Muscle layer of duodenum (tissue), 2 donors: Measurements from ENCODE around the gene SKP2.
A peak's percentile ranks its signal among the peaks of the same experiment; 100 is the strongest.

Experiments used
- H3K27ac ChIP-seq: one replicate; pipeline ENCODE4 v1.7.0; 2013; ENCODE audit warnings: mild to moderate bottlenecking, low read length
- H3K27me3 ChIP-seq: one replicate; pipeline ENCODE4 v1.7.0; 2013; ENCODE audit warnings: low read depth, mild to moderate bottlenecking, control low read depth, low read length
- H3K36me3 ChIP-seq, 2 donors: one replicate each; pipeline ENCODE4 v1.7.0; 2013; ENCODE audit warnings: low read length in 2 of 2, control low read depth in 1 of 2, mild to moderate bottlenecking in 1 of 2; ENCODE audit not compliant: insufficient read depth in 2 of 2, control insufficient read depth in 1 of 2
- H3K4me1 ChIP-seq, 2 donors: one replicate each; pipeline ENCODE4 v1.7.0; 2013; ENCODE audit warnings: low read length in 2 of 2, mild to moderate bottlenecking in 2 of 2, control low read depth in 1 of 2, moderate library complexity in 1 of 2; ENCODE audit not compliant: insufficient read depth in 2 of 2, control insufficient read depth in 1 of 2
- H3K4me3 ChIP-seq, 2 donors: one replicate each; pipeline ENCODE4 v1.7.0; 2013; ENCODE audit warnings: low read length in 2 of 2, low read depth in 1 of 2, mild to moderate bottlenecking in 1 of 2
- H3K9me3 ChIP-seq, 2 donors: one replicate each; pipeline ENCODE4 v1.7.0; 2013; ENCODE audit warnings: low read length in 2 of 2, control low read depth in 1 of 2, mild to moderate bottlenecking in 1 of 2; ENCODE audit not compliant: control insufficient read depth in 1 of 2
- donor health status: healthy.

Gene SKP2

DNA sequence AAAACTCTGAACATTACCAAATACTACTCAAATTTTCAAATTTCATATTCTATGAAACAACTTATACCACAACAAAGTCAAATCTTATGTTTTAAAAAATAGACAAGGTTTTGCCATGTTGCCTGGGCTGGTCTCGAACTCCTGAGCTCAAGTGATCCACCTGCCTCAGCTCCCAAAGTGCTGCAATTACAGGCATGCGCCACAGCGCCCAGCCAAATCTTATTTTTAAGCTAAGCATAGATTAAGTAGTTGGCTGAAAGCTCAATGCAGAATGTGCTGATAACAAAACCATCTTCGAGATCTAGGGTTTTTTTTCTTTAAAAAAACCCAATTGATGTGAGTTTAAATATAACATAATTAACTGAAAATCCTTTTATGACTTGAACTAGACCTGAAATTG lies 6.6 kb upstream of the SKP2 start:
- Histone ChIP-seq H3K27me3 (no peaks in the 10 kb centered on the region), H3K4me3 (no peak overlapping the region)

DNA sequence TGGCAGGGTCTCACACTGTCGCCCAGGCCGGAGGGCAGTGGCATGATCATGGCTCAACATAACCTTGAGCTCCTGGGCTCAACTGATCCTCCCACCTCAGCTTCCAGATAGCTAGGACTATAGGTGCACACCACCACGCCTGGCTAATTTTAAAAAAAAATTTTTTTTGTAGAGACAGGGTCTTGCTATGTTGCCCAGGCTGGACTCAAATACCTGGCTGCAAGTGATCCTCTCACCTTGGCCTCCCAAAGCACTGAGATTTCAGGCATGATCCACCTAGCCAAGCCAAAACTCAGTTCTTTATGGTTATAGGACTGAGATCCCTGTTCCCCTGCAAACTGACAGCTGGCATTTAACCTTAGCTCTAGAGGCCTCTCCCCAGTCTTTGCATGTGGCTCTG lies 5.5 kb upstream of the SKP2 start:
- Histone ChIP-seq H3K27ac (no peak overlapping the region), H3K27me3 (no peaks in the 10 kb centered on the region), H3K9me3 (no peaks in the 10 kb centered on the region), H3K4me1 (peaks cover 3 to 6% of the 10 kb centered on the region in 2 donors), H3K36me3 (no peaks in the 10 kb centered on the region), H3K4me3 (no peak overlapping the region)

More for the DNA sequence above, 6.6 kb upstream of the SKP2 start:
- Histone ChIP-seq H3K9me3 (no peaks in the 10 kb centered on the region), H3K36me3 (peaks cover 6 to 7% of the 10 kb centered on the region in 2 donors), H3K27ac (no peak overlapping the region), H3K4me1 (peaks cover 1 to 3% of the 10 kb centered on the region in 2 donors)

DNA sequence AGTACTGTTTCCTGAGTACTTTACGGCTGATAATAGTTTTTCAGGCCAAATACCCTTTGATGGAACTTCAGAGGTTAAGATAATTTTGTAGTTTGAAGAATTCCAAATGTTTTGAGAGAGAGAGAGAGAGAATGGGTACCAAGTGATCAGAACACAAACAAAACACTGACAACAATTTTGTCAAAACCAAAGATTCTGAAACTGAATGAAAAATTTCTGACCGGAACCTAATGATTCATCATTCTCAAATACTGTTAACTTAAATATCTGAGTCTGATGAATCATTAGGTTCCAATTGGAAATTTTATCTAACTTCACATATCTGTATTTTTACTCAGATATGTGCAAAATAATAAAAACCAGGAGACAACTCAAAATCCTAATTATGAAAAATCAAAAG lies 4.2 kb upstream of the SKP2 start:
- no peaks in the 10 kb centered on the region for H3K9me3 ChIP-seq
- no peak overlapping the region for H3K4me3 ChIP-seq
- no peaks in the 10 kb centered on the region for H3K27me3 ChIP-seq
- peaks cover 6% of the 10 kb centered on the region in 2 donors for H3K4me1 ChIP-seq
- H3K27ac ChIP-seq = no peak overlapping the region
- H3K36me3 ChIP-seq = no peaks in the 10 kb centered on the region

DNA sequence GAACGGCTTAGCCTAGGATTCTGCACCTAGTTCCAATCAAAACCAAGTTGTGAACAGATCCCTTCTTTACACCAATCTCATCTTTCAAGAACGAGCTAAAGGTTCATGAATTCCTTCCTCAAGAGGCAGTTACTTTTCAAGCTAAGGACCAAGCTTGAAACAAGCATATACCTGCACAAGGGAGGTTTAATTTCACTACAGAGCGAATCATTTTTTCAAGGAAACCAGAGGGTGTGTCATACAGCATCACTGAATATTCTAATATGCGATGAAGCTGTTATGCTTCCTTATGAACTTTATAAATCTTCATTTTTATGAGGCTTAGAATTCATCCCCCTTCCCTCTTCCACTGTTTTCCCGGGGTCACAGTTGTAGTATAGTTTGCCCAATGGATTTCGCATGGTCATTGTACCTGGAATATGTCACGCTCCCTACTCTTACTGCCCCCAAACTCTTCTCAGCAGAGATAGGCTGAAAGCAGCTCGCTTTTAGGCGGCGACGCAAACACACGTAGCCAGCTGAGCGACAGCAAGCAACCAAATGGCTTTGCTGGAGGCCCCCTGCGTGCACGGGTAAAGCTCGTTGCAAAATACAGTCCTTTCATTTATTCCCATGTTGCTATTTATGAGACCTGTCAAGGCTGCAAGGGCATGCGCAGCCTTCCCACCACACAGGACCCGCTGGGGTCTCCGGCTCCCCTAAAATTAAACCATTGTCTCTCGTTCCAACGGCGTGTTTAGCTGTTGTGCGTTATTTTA lies 1.1 kb upstream of the SKP2 start:
- Histone ChIP-seq H3K36me3 (peaks cover 0 to 7% of the 10 kb centered on the region in 2 donors), H3K27me3 (no peaks in the 10 kb centered on the region), H3K4me3 (peak overlapping the region; percentile 87 to 96), H3K27ac (peak overlapping the region; percentile 65), H3K9me3 (no peaks in the 10 kb centered on the region), H3K4me1 (peaks cover 9 to 18% of the 10 kb centered on the region in 2 donors)

DNA sequence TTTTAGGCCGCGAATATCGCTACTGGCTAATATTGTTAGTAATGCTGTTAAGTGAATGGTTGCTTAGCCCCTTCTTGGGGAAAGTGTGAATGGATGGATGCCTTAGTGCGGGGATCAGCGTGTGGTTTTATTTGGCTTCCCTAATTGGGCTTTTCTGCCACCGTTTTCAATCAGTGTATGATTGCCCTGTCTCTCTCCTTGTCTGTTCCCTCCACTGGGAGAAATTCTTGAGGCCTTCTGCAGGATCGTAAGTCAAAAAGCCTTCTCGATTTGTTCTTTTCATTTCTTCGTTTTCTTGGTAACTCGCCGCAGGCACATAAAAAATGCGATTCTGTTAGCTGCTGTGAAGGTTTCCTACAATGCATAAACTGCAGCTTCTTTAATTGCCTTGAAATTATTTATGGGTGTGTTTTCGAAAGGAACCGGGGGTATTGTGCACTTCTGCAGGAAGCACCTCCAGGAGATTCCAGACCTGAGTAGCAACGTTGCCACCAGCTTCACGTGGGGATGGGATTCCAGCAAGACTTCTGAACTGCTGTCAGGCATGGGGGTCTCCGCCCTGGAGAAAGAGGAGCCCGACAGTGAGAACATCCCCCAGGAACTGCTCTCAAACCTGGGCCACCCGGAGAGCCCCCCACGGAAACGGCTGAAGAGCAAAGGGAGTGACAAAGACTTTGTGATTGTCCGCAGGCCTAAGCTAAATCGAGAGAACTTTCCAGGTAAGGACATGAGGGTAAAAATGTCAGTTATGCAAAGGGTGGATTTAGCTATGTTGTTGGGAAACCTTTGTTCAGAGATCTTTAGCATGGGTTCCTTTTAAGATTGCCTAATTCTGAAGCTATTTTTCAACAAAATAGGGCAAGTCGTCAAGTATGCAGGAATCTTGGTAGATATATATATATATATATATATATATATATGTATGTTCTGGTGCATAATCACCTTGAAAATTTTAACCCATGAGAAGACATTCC lies 700 bp downstream of the SKP2 start:
- no peaks in the 10 kb centered on the region for H3K9me3 ChIP-seq
- peak overlapping the region; percentile 69 for H3K27ac ChIP-seq
- peak overlapping the region; percentile 87 to 96 for H3K4me3 ChIP-seq
- no peaks in the 10 kb centered on the region for H3K27me3 ChIP-seq
- peaks cover 9 to 18% of the 10 kb centered on the region in 2 donors for H3K4me1 ChIP-seq
- peaks cover 0 to 14% of the 10 kb centered on the region in 2 donors for H3K36me3 ChIP-seq

DNA sequence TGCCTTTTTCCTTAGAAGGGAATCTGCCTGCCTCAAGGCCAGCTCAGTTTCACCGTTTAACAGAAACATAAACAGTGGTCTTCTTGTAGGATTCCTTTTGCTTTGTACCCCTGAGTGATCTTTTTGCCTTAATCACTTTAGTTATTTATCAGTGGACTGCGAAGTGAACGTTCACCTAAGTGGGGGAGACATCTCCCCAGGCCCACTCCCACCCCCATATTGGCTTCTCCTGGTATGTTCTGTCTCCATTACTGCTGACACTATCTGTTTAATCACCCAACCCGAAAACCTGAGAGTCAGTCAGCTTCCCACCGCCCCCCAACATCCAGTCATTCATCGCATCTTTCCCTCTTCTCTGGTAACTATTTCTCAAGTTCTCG lies 1.4 kb downstream of the SKP2 start:
- Histone ChIP-seq H3K4me3 (peak overlapping the region in 1 of 2 donors; percentile 96), H3K4me1 (peaks cover 9 to 18% of the 10 kb centered on the region in 2 donors)

DNA sequence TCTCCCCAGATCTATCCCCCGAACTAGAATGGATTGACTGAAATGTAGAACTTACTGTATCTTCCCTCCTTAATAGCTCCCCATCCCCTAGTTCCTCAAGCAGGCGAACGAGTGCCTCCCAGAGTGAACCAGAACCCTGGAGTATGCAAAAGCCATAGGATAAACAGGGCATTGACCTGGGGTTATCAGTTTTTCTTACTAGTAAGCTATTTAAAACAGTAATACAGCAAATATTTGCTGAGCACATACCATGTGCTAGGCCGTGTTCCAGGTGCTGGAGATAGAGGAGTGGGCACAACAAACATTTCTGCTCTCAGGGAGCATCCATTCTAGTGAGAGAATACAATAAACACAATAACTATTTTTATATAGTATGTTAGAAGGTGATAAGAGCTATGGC lies 1.8 kb downstream of the SKP2 start:
- Histone ChIP-seq H3K27me3 (no peaks in the 10 kb centered on the region), H3K9me3 (no peaks in the 10 kb centered on the region), H3K4me1 (peaks cover 9 to 18% of the 10 kb centered on the region in 2 donors), H3K36me3 (peaks cover 0 to 14% of the 10 kb centered on the region in 2 donors), H3K27ac (no peak overlapping the region), H3K4me3 (peak overlapping the region in 1 of 2 donors; percentile 96)

More for the DNA sequence above, 1.4 kb downstream of the SKP2 start:
- Histone ChIP-seq H3K36me3 (peaks cover 0 to 14% of the 10 kb centered on the region in 2 donors), H3K27me3 (no peaks in the 10 kb centered on the region), H3K27ac (no peak overlapping the region), H3K9me3 (no peaks in the 10 kb centered on the region)

DNA sequence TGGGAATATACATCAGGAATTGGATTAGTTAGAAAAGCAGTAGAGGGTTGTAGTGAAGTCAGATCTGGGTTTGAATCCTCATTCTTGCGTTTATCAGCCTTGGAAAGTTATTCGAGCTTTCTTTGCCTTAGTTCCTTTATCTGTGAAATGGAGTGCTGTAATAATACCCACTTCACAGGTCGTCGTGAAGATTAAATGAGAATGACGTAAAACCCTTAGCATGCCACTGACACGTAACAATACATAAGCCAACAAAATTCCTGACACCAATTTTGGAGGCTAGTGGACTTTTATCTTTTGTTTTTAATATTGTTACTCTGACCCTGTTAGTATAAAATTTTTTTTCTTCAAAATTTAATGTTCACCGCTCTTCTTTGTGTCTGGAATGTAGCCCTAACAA lies 3.4 kb downstream of the SKP2 start:
- no peak overlapping the region for H3K4me3 ChIP-seq
- H3K4me1 ChIP-seq = peaks cover 8 to 15% of the 10 kb centered on the region in 2 donors
- peaks cover 0 to 21% of the 10 kb centered on the region in 2 donors for H3K36me3 ChIP-seq
- no peak overlapping the region for H3K27ac ChIP-seq
- no peaks in the 10 kb centered on the region for H3K27me3 ChIP-seq
- H3K9me3 ChIP-seq = no peaks in the 10 kb centered on the region

DNA sequence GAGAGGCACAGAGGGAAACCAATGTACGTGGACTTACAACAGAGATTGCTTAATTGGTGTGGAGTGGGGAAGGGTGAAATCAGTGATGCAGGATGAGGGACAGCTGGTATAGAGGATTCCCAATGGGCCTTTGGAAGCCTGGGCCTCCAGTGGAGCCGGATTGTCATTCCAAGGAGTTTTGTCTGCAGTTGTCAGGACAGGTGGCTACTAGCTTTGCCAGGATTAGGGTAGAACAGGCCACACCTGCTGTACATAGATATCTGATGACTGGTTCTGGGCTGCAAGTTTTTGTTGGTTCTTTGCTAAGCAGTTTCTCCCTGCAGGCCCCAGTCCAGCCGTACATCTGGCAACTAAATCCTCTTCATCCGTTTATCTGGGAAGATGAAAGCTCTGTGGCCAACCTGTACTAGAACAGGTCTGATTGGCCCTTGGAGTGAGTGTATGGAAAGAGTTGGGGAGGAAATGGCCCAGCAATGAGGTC lies 4.2 kb downstream of the SKP2 start:
- no peaks in the 10 kb centered on the region for H3K27me3 ChIP-seq
- no peak overlapping the region for H3K4me3 ChIP-seq
- H3K27ac ChIP-seq = no peak overlapping the region
- H3K4me1 ChIP-seq = peaks cover 3 to 15% of the 10 kb centered on the region in 2 donors
- H3K36me3 ChIP-seq = peaks cover 0 to 23% of the 10 kb centered on the region in 2 donors
- no peaks in the 10 kb centered on the region for H3K9me3 ChIP-seq

DNA sequence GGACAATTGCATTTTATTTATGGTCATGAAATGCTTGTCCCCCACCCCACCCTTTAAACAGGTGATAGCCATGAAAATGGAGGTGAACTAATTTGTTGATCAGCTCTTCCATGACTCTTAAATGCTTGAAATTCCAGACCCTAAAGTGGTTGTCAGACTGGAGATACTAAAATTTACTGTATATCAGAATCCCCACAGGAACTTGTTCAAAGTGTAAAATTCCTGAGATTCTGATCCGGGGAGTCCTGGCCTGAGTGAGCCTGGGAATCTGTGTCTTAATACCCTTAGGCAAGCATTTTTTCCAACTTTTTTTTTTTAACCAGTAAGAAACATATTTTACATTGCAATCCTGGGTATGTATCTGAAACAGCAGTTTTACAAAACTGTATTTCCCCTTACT lies 4.7 kb downstream of the SKP2 start:
- H3K4me3 ChIP-seq = no peak overlapping the region
- peaks cover 3 to 15% of the 10 kb centered on the region in 2 donors for H3K4me1 ChIP-seq
- H3K27ac ChIP-seq = no peak overlapping the region
- H3K36me3 ChIP-seq = peaks cover 1 to 26% of the 10 kb centered on the region in 2 donors
- H3K9me3 ChIP-seq = no peaks in the 10 kb centered on the region
- no peaks in the 10 kb centered on the region for H3K27me3 ChIP-seq

DNA sequence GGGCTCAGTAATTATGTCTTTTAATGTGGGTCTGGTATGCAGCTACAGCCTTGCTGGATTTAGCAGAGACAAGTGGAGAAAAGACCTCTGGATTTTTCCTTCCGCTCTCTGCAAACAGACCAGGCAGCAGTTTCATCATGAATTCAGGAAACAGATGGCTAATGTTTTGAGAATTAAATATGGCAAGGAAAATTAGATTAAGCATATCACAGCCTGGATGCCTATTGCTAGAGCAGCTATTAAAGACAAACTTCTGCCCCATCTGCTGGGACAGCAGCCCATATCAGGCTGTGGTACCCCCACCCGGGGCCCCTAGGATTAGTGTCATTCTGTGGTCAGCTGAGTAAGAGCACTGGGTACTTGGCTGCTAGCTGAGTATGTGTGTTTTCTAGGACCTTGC lies 6.2 kb downstream of the SKP2 start:
- Histone ChIP-seq H3K9me3 (no peaks in the 10 kb centered on the region), H3K4me3 (no peak overlapping the region), H3K36me3 (peaks cover 4 to 39% of the 10 kb centered on the region in 2 donors), H3K27me3 (no peaks in the 10 kb centered on the region), H3K27ac (no peak overlapping the region), H3K4me1 (peaks cover 0 to 7% of the 10 kb centered on the region in 2 donors)
